Measurements from ENCODE around the gene KIRREL3. TPM values are rescaled to one million over a fixed set of nuclear protein-coding genes. Genes with fewer than 3 reads are reported as not detected.
"Not testable (repeated sequence)": the region's sequence is repeated elsewhere in the genome, so short reads cannot be mapped to it uniquely, and the experiment has no call there.

The KIRREL3 gene
- total and polyA plus RNA-seq, 2 of the 8 experiments (the other 6 are each of a cell fraction or from before 2014, with no cell fraction given) = 0.29 to 0.32 TPM

GRCh38 chr11:126395784-126396183 lies 604.8 kb downstream of the KIRREL3 start:
- WGBS, 2 experiments (ENCODE audit: extremely low coverage in 1 of 2, insufficient coverage in 1 of 2, insufficient read length in 1 of 2, insufficient replicate concordance in 2 of 2, low coverage in 1 of 2, low lambda C conversion rate in 2 of 2, missing lambda C conversion rate in 1 of 2) = 98% methylated on average over 10 of the region's 13 CpGs; no CpG with 5 or more reads in 1 of the 2 experiments
- H2AK5ac ChIP-seq (ENCODE audit: low read depth, low read length) = not testable (repeated sequence)

GRCh38 chr11:126394634-126395072 lies 605.9 kb downstream of the KIRREL3 start:
- H3K79me2 ChIP-seq (ENCODE audit: control insufficient read depth in 1 of 2, insufficient read depth in 2 of 2, low read length in 2 of 2); H2BK15ac ChIP-seq (ENCODE audit: low read length); H3K23me2 ChIP-seq (ENCODE audit: low read depth, low read length); H3K23ac ChIP-seq (ENCODE audit: insufficient read length); H3K9ac ChIP-seq (replicated peaks in 1 of 4; ENCODE audit: extremely low read depth in 1 of 4, low read depth in 3 of 4, low read length in 3 of 4); H3K4me2 ChIP-seq (ENCODE audit: insufficient read depth in 1 of 2, low read depth in 2 of 2, low read length in 2 of 2); H2BK5ac ChIP-seq (ENCODE audit: low read depth, low read length); H3K56ac ChIP-seq (replicated peaks; ENCODE audit: insufficient read length, low read depth, low read length); H2BK12ac ChIP-seq (ENCODE audit: low read depth, low read length); H3K27me3 ChIP-seq (replicated peaks in 1 of 4; ENCODE audit: control insufficient read depth in 3 of 4, extremely low read depth in 1 of 4, insufficient read depth in 3 of 4, low read length in 3 of 4); H3K79me1 ChIP-seq (ENCODE audit: low read depth, low read length); DNase-seq (ENCODE audit: low read depth in 1 of 2, low spot score in 2 of 2); H2AK5ac ChIP-seq (ENCODE audit: low read depth, low read length); H4K5ac ChIP-seq (ENCODE audit: insufficient read length, low read depth, low read length); H4K20me1 ChIP-seq (replicated peaks in 1 of 2; ENCODE audit: control insufficient read depth in 1 of 2, insufficient read depth in 2 of 2, low read length in 2 of 2); H2BK20ac ChIP-seq (ENCODE audit: low read length); H3K14ac ChIP-seq (ENCODE audit: insufficient read length); H3K4me3 ChIP-seq (ENCODE audit: extremely low read depth in 1 of 4, insufficient read depth in 2 of 4, low read depth in 3 of 4, low read length in 4 of 4); H2AFZ ChIP-seq (ENCODE audit: low read length); FAIRE-seq; H3K4ac ChIP-seq (replicated peaks; ENCODE audit: insufficient read length, low read depth, low read length); H3K18ac ChIP-seq (ENCODE audit: extremely low read depth, low read length); H3K27ac ChIP-seq (ENCODE audit: low read depth, low read length); H3K9me3 ChIP-seq (ENCODE audit: insufficient read depth in 2 of 2, low read depth in 1 of 2, low read length in 1 of 2); H2BK120ac ChIP-seq (replicated peaks; ENCODE audit: low read depth, low read length); H4K91ac ChIP-seq (replicated peaks; ENCODE audit: insufficient read length, low read length); H3K4me1 ChIP-seq (replicated peaks in 1 of 4; ENCODE audit: control insufficient read depth in 3 of 4, insufficient read depth in 4 of 4, low read length in 3 of 4); H4K8ac ChIP-seq (ENCODE audit: extremely low read depth, insufficient read depth, low read length); H3K36me3 ChIP-seq (ENCODE audit: control insufficient read depth in 2 of 4, insufficient read depth in 4 of 4, low read length in 3 of 4): not testable (repeated sequence)
- 82% methylated on average over 3 of the region's 7 CpGs; no CpG with 5 or more reads in 1 of the 2 experiments for WGBS, 2 experiments (ENCODE audit: extremely low coverage in 1 of 2, insufficient coverage in 1 of 2, insufficient read length in 1 of 2, insufficient replicate concordance in 2 of 2, low coverage in 1 of 2, low lambda C conversion rate in 2 of 2, missing lambda C conversion rate in 1 of 2)
- POLR2A ChIA-PET (ENCODE audit: partially characterized antibody) = interaction anchor here (0.6 to 1.4 kb wide), 2 partner anchors 26 to 34 kb away, joined by 3 read pairs; no protein-coding TSS in a partner anchor
- CTCF ChIA-PET (ENCODE audit: partially characterized antibody) = interaction anchor here (0.7 kb wide), 1 partner anchor 84 kb away, joined by 3 read pairs; no protein-coding TSS in a partner anchor

More at GRCh38 chr11:126395784-126396183, 604.8 kb downstream of the KIRREL3 start:
- H2BK120ac ChIP-seq (replicated peaks; ENCODE audit: low read depth, low read length); H3K4me2 ChIP-seq (ENCODE audit: insufficient read depth in 1 of 2, low read depth in 2 of 2, low read length in 2 of 2); H3K9me3 ChIP-seq (ENCODE audit: insufficient read depth in 2 of 2, low read depth in 1 of 2, low read length in 1 of 2); H3K4ac ChIP-seq (replicated peaks; ENCODE audit: insufficient read length, low read depth, low read length); H3K79me1 ChIP-seq (ENCODE audit: low read depth, low read length); H3K14ac ChIP-seq (ENCODE audit: insufficient read length); H3K9ac ChIP-seq (replicated peaks in 1 of 4; ENCODE audit: extremely low read depth in 1 of 4, low read depth in 3 of 4, low read length in 3 of 4); H4K8ac ChIP-seq (ENCODE audit: extremely low read depth, insufficient read depth, low read length); H2BK12ac ChIP-seq (ENCODE audit: low read depth, low read length); H3K79me2 ChIP-seq (ENCODE audit: control insufficient read depth in 1 of 2, insufficient read depth in 2 of 2, low read length in 2 of 2); H3K27me3 ChIP-seq (replicated peaks in 1 of 4; ENCODE audit: control insufficient read depth in 3 of 4, extremely low read depth in 1 of 4, insufficient read depth in 3 of 4, low read length in 3 of 4); H3K36me3 ChIP-seq (ENCODE audit: control insufficient read depth in 2 of 4, insufficient read depth in 4 of 4, low read length in 3 of 4); H3K4me1 ChIP-seq (replicated peaks in 1 of 4; ENCODE audit: control insufficient read depth in 3 of 4, insufficient read depth in 4 of 4, low read length in 3 of 4); FAIRE-seq; H2BK5ac ChIP-seq (ENCODE audit: low read depth, low read length); H4K5ac ChIP-seq (ENCODE audit: insufficient read length, low read depth, low read length); H3K27ac ChIP-seq (ENCODE audit: low read depth, low read length); H2BK15ac ChIP-seq (ENCODE audit: low read length); DNase-seq (ENCODE audit: low read depth in 1 of 2, low spot score in 2 of 2); H2AFZ ChIP-seq (ENCODE audit: low read length); H3K23ac ChIP-seq (ENCODE audit: insufficient read length); H4K91ac ChIP-seq (replicated peaks; ENCODE audit: insufficient read length, low read length); H3K18ac ChIP-seq (ENCODE audit: extremely low read depth, low read length); POLR2A ChIA-PET (ENCODE audit: partially characterized antibody); H2BK20ac ChIP-seq (ENCODE audit: low read length); CTCF ChIA-PET (ENCODE audit: partially characterized antibody); H3K23me2 ChIP-seq (ENCODE audit: low read depth, low read length); H4K20me1 ChIP-seq (replicated peaks in 1 of 2; ENCODE audit: control insufficient read depth in 1 of 2, insufficient read depth in 2 of 2, low read length in 2 of 2); H3K56ac ChIP-seq (replicated peaks; ENCODE audit: insufficient read length, low read depth, low read length); H3K4me3 ChIP-seq (ENCODE audit: extremely low read depth in 1 of 4, insufficient read depth in 2 of 4, low read depth in 3 of 4, low read length in 4 of 4): not testable (repeated sequence)

Measured in H1 (cell line).